Midbrain (tissue), 1 donor: ENCODE measurements around the gene LAMTOR1.
A peak's percentile ranks its signal among the peaks of the same experiment; 100 is the strongest.

Experiments used
- DNase-seq: peaks from one replicate; lab custom pipeline; 2025; lab: John Stamatoyannopoulos, UW

Gene LAMTOR1

DNA sequence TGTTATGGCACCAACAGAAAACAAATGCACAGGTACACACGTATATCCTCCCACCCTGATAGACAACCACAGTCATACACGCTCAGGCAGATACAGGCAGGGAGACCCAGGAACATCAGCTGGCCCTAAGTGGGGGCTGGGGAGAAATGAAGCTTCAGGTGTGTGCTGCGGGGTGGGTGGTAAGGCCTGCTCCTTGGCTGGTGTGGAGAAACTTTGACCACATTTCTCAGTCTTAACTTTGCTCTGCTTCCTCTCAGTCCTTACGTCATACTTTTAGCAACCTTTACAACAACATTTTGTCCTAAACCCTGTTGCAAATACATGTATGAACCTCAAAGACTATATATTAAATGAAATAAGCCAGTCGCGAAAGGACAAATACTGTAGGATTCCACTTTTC, 16.1 kb upstream of the LAMTOR1 start:
- no peak for DNase-seq

DNA sequence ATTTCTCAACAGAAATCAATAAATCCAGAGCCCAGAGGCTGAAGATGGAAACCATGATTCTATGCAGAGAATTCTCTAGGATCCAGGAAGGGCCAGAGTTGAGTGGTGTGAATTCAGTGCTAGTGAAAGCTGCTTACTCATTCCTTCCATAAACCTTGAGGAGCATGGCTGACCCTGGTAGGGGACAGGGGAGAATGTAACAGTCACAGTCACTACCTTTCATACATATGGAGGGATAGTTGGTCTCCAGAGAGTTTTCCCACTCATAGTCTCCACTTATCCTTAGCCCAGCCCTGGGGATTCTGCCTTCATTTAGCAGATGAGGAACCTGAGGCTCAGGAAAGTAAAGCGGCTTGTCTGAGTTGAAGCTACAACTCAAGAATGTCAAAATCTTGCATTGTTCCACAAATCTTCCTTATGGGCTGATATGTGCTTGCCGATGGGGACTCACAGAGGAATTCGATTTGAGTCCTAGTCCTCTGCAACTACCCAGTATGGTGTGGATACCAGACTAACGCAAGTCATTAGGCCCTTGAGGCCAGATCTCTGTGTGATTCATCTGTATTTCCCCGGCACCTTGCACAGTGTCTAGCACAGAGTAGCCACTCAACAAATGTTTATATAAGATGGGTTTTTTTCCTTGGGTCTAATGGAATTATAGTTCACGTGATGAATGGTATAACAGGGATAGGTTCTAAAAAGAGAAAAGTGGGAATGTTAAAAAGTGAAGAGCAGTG, 13.1 kb upstream of the LAMTOR1 start:
- no peak for DNase-seq

DNA sequence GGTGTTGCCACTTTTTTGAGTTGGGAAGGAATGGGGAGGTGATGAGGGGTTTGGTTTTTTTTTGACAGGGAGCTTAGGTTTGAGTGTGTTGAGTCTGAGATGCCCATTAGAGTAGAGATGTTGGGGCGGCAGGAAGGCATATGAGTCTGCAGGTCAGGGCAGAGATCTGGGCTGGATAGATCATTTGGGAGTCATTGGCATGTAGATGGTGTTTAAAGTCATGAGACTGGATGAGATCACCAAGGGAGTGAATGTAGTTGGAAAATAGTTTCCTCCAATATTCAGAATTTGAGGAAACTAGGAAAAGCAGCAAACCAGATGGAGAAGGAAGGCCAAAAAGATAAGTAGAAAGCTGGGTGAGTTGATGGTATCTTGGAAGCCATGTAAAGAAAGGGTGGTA, 11.5 kb upstream of the LAMTOR1 start:
- DNase-seq, result no peak

DNA sequence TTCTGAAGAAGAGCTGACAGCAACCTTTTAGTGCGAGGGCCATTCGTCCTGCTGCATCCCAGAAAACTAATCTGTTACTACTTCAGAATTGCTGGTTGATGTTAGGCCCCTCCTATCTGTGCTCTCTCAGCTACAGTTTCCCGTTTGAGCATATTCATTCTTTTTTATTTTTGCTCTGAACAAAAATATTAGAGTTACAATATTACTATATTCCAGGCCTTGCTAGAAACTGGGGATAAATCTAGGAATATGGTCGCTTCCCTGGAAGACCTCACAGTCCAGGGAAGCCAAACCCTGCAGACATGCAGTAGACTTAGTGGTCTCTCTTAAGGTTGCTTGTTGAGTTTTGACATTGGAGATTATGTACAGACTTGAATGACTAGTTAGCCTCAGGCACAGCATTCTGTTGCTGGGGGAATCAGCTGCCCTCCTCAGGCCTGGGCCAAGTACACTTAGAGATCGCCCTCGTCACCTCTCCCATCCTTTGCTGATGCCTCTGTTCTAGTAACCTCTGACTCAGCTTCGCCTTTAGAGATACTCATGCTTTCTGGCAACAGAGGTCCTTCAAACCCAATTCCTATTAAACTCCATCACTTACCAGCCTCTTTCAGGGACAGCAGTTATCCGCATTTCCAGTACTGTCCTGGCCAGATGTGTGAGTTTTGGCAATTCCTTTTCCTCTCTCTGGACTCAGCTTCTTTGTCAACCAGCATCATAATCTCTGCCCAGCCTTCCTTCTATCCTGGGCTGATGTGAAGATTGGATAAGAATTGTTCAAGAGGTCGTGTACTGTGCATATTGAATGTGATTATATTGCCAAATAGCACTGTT, 10.1 kb upstream of the LAMTOR1 start:
- no peak for DNase-seq

DNA sequence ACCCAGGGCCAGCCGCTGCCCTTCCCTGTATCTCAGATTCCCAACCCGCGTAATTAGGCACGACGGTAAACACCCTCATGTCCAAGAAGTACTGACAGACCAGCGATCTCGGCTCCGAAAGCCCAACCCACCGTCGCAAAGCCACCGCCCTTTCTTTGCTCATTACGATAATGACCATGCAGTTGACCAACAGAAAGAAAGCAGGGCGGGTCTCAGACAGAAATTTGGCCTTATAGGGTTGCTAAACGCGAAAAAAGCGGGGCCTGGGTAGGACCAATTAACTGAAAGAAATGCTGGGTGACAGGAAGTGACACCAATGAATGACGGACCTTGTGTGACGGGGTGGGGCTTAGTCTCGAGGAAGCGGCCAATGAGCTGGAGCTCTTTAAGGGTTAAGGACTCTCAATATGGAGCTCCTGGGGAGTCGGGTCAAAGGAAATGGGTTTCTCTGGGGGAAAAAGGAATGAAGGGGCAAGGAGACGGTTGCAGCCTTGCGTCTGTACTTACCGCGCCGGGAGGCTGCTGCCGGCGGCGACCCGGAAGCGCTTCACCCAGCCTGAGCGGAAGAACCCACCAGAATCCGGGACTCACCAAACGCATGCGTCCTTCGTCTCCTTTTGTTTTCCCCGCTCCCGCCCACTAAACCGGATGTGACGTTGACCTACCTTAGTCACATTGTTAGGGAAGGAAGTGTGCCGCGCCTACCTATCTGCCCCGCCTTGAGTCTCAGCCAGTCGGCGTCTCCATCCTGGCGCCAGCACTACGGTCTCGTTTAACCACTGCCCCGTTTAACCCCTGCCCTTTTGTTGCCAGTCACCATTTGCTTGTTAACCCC, 9.3 kb upstream of the LAMTOR1 start, which contains the start of gene ANAPC15:
TSS of gene ANAPC15 (minus strand) at position 553 of the 835 bp plus-strand sequence. CDS start 1,419 bp downstream, outside the sequence.
- DNase-seq, result peak; percentile 98

DNA sequence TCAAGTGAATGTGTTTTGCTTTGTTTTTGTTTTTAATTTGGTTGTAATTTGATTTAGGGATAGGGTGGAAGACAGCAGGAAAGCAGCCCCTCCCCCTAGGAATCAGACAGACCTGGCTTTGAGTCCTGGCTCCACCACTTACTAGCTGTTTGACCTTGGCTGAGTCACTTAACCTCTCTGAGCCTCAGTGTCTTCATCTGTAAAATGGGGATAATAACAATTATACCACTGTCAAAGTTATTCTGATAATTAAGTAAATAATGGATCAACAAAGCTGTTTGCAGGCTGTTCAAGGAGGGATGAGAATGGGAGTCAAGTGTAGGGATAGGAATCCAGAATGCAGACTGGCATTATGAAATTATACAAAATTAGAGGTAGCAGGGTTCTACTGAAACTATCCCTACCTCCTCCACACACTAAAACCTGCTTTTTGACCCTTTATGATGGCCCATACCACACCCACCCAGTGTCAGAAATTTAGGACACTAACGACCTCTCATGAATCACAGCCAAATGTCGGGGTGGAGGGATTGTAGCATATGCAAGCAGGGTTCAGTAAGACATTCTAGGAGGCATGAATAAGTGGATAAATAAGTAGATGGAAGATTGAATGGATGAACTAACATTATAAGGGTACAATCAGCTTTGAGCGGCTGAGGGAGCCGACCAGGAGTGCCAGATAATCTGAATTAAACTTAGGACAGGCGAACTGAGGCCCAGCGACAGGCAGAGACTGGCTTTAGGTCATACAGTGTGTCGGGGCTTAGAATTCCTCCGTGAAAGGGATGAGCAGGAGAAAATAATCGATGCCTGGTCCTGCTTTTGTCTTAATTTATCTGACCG, 8.4 kb upstream of the LAMTOR1 start:
- DNase-seq, result no peak

DNA sequence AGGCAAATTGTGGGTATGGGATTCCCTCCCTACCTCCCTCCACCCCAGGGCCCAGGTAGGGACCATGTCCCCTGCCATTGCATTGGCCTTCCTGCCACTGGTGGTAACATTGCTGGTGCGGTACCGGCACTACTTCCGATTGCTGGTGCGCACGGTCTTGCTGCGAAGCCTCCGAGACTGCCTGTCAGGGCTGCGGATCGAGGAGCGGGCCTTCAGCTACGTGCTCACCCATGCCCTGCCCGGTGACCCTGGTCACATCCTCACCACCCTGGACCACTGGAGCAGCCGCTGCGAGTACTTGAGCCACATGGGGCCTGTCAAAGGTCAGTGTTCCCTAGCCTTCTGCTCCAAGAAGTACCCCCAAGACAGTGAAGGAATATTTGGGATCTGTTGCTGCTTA, 2.8 kb upstream of the LAMTOR1 start, which contains the start of gene TOMT:
TSS of gene TOMT (plus strand) at position 37 of the 400 bp plus-strand sequence. CDS start at position 65, 28 bp downstream.
- no peak for DNase-seq

DNA sequence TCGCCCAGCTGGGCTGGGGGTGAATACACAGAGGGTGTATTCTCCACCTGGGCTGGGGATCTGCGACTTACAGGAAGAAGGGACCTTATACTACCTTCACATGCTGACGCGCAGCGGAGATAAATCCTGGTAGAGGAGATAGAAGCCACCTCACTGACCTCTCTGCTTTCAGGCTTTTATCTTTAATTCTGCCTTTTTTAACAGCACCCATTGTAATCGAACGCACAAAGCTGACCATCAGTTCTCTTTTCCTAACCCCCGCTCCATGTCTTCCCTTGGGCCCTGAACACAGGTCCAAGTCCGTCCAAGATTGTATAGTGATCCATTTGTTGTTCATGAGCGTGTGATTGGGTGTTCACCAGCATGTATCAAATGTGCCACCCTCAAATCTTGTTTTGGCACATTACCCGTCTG, 664 bp upstream of the LAMTOR1 start:
- no peak for DNase-seq

DNA sequence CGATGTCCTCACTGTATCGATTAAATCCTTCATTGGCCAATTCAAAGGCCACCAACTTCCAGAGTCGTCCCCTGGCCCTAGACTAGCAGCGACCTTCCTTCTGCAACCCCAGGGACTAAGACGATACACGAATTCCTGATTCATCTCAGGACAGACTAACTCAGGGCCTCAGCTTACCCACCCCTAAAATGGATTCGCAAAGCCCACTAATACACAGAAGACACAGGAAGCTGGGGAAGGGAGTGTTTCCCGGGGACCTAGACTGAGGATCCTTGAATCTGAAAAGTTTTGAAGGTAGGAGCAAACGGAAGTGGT, 509 bp downstream of the LAMTOR1 start:
- no peak for DNase-seq

DNA sequence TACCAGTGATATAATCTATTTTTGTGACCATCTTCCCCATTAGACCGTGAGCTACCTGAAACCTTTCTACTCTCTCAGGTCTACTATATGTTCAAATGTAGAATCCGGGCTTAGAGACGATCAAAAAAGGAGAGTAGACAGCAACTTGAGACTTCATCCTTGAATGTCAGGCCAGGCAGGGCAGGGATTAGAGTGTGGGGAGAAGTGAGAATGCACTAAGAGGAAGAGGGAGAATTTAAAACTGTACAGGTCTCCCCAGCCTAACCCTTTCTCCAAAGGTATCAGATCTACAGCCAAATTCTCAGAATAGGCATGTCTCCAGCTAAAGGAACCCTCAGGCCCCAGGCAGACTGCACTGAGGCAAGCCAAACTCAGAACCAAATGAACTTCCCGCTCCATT, 935 bp downstream of the LAMTOR1 start:
- no peak for DNase-seq

DNA sequence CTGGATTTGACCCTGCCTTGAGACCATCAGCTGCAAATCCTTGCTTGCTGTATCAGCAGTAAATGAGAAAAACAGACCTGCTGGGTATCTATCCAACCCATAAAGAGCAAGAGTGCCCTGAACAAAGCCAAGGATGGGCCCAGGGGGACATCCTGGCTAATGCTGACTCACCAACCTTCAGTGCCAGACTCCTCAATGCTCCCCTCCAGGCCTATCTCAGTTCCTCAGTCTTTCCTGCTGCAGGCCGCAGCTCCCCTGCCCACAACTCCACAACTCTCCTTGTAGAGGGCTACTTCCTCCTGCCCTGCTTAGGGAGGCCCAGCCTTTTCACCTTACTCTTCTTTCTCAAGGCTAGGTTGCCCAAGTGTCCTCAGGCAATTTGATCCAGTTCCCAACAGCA, 2.6 kb downstream of the LAMTOR1 start:
- DNase-seq, result no peak

DNA sequence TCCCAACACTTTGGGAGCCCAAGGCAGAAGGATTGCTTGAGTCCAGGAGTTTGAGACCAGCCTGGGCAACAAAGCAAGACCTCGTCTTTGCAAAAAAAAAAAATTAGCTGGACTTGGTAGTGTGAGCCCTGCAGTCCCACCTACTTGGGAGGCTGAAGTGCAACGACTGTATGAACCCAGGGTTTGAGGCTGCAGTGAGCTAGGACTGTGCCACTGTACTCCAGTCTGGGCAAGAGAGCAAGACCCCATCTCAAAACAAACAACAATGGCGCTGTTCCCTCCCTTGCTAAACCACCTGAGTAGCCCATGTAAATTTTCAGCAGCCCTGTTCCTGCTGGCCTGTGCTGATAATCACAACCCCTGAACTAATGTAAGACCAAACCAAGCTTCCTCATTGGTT, 3.1 kb downstream of the LAMTOR1 start:
- no peak for DNase-seq

DNA sequence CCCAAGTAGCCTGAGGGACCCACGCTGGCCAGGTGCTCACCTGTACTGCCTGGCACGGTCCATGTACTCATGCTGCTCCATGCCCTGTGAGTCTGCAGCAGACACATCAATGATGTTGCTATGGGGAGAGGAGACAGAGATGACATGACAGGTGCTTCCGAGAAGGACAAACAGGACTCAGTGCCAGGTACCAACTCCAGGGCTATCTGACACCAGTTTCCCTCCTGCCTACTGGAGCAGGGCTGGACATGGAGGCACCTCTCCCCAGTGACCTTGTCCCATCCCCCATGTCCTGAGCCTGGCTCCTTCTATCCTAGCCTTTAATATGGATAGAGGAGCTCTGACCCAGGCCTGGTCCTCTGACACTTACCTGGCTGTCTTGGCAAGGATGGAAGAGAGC, 4.4 kb downstream of the LAMTOR1 start:
- no peak for DNase-seq

DNA sequence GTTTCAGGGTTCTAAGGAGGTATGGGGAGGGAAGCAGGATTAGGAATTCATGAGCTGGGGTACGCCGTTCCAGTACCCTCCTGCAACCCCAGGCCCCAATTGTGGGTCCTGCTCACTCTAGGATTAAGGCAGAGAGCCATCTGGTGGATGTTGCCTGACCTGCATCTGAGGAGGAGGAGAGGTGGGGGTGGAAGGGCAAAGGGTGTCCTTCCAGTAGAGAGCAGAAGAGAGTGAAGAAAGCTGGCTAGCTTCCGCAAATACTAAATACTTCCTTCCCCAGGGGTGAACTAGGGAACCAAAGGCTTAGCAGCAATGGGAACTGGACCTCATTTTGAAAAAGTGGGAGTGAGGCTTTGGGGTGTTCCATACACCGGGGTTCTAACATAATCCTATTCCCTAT, 11.8 kb downstream of the LAMTOR1 start:
- peak; percentile 81 for DNase-seq

DNA sequence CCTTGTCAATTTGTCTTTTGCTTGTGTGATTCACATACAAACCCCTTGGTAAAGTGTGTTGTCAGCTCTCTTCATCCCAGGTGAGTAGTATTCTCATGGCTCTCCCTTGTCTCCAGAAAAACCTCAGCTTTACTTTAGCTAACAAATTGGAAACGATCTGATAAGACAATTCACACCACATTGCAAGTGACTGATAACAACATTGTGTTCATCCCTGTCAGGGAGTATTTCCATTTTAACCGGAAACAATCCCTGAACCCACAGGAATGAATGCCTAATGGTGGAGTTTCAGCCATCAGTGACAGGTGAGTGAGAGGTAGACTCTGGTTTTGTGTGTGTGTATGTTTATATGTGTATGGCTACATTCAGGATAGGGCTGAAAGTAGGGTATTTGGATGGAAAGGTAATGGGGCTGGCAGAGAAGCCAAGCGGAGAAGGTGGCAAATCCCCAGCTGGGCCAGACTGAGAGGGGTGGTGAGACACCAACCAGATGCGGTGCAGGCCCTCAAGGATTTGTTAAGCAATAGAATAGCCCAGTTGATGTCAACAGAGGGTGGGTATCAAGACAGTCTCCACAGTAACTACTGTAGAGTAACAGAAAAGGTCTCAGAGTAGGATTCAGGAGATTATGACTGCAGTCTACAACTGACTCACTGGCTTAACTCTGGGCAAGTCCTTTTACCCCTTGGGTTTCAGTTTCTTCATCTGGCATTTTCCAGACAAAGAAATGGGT, 14.9 kb downstream of the LAMTOR1 start:
- no peak for DNase-seq

DNA sequence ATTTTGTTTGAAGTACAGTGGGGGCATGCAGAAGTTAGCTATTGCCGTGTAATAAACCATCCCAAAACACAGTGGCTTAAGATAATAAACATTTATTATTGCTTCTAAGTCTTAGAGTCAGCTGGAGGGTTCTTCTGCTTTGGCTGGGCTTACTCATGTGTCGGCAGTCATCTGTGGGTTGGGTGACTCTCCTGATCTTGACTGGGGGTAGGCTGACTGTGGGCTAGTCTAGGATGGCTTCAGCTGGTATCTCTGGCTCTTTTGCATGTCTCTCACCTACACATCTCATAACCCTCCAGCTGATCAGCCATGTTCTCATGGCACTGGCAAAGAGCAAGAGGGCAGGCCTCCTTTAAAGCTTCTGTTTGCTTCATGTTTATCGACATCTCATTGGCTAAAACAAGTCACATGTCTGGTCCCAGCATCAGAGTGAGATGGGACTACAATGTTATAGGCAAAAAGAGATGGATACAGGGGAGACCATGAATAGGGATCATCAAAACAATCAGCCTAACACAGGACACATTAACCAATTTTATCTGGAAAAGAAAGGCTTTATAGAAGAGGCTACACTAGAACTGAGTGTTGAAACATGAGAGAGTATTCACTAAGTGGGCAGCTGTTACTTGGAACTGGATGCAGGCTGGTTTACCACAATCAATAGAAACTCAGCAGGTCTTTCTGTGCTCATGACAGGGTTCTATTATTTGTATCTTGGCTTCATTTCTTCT, 17.3 kb downstream of the LAMTOR1 start:
- DNase-seq, result peak; percentile 80

DNA sequence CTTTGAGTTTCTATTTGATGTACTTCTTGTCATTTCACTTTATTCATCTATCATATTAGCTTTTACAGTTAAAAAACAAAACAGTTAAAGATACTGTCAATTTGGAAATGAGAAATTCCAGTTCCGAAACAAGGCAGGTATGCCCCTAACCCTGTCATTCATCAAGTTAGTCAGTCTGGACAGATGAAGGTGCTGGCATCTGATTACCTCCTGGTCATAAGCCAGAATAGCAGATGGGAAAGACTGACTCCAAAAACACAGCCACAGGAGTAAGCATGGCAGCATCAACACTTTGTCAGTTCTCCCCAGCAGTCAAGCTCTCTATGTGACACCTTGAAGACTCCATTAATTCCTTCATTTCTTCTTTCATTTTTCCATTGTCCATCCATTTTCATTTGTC, 18.1 kb downstream of the LAMTOR1 start:
- no peak for DNase-seq

DNA sequence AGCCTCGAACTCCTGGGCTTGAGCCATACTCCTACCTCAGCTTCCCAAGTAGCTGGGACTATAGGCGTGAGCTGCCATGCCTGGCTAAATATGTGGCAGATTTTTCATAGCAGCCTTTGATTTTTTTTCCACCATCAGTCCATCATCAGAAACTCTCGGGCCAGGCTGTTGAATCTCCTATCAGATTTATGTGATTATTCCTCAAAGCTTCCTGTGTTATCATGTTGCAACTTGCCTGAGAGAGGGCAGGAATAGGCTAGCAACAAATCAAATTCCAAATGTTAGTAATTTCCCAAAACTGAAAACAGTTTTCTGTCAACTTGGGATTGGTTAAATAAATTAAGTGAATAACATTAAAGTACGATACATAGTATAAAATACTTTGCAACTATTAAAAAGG, 19.0 kb downstream of the LAMTOR1 start:
- DNase-seq, result no peak

DNA sequence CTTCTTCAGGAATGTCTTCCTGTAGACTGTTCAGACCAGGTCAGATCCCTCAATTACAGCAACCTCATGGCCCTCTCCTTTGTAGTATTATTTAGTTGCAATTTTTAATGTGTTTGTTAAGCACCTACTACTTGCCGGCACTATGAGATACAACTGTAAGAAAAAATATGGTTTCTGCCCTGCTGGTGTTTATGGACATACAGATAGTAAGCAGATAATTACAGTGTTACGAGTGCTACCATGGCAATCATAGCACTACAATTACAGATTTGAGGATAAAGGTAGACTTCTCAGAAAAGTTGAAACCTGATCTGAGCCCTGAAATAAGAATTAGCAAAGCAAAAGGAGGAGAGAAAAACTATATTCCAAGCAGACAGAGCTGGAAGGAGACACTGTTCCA, 19.7 kb downstream of the LAMTOR1 start:
- DNase-seq, result no peak

DNA sequence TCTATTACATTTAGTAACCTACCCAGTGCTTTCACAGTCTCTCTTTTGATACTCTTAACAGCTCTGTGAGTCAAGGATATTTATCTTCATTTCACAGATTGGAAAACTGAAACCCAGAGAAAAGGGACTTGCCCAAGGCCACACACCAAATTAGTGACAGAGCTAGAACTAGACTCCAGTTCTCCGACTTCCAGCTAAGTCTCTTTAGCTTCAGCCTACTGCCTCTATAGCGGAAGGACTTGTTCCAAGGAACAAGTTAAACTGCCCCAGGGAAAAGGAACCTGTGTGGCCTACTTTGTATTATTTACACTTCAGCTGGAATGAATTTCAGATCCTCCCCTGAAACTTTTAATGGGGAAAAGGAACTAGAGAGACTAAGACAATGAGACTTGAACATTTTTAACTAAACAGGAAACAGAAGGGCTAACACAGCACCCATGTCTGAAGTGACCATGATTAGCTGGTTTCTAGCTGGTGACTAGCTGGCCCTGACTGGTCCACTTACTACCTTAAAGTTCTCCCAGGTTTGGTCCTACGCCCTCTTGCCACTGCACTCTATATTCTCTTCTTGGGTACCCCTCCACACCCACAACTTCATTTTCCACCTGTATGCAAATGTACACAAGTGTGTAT, 21.2 kb downstream of the LAMTOR1 start:
- no peak for DNase-seq
